Endodermal cell (in vitro differentiated cells): ENCODE data around the gene ASS1. TPM values are rescaled to one million over a fixed set of nuclear protein-coding genes. Genes with fewer than 3 reads are reported as not detected.

Source experiments
- DNase-seq: peaks from one replicate; pipeline ENCODE4 v3.0.0-alpha.2; 2017
- H3K27ac ChIP-seq: 2 replicates; pipeline ENCODE4 v1.5.1; 2013; ENCODE audit warnings: mild to moderate bottlenecking, low read depth, low read length, moderate library complexity
- H3K27me3 ChIP-seq: 2 replicates; pipeline ENCODE4 v1.6.1; 2013; ENCODE audit warnings: mild to moderate bottlenecking, low read length, moderate library complexity; ENCODE audit not compliant: insufficient read depth, control insufficient read depth, poor library complexity, severe bottlenecking
- H3K36me3 ChIP-seq: 2 replicates; pipeline ENCODE4 v1.7.0; 2013; ENCODE audit warnings: mild to moderate bottlenecking, low read length, moderate library complexity; ENCODE audit not compliant: control insufficient read depth, insufficient read depth
- H3K4me1 ChIP-seq: one replicate; pipeline ENCODE4 v1.7.0; 2013; ENCODE audit warnings: low read length; ENCODE audit not compliant: control insufficient read depth, insufficient read depth
- H3K4me3 ChIP-seq: 2 replicates; pipeline ENCODE4 v1.5.1; 2013; ENCODE audit warnings: mild to moderate bottlenecking, low read length, moderate library complexity
- H3K9ac ChIP-seq: 2 replicates; pipeline ENCODE4 v1.6.1; 2013; ENCODE audit warnings: mild to moderate bottlenecking, low read length, moderate library complexity; ENCODE audit not compliant: poor library complexity, severe bottlenecking; ENCODE audit errors: extremely low read depth
- H3K9me3 ChIP-seq: 2 replicates; pipeline ENCODE4 v1.6.1; 2013; ENCODE audit warnings: mild to moderate bottlenecking, low read length, moderate library complexity; ENCODE audit not compliant: control insufficient read depth
- H3K27ac Mint-ChIP-seq: 2 replicates; pipeline ENCODE4 v1.8.0; 2020; ENCODE audit warnings: mixed read lengths
- H3K27me3 Mint-ChIP-seq: 2 replicates; pipeline ENCODE4 v1.8.0; 2021; ENCODE audit warnings: mild to moderate bottlenecking, mixed read lengths; ENCODE audit not compliant: insufficient read depth
- H3K36me3 Mint-ChIP-seq: 2 replicates; pipeline ENCODE4 v1.8.0; 2020; ENCODE audit warnings: low read depth, mixed read lengths
- H3K4me1 Mint-ChIP-seq: 2 replicates; pipeline ENCODE4 v1.8.0; 2020; ENCODE audit warnings: mixed read lengths
- H3K4me3 Mint-ChIP-seq: 2 replicates; pipeline ENCODE4 v1.8.0; 2020; ENCODE audit warnings: mild to moderate bottlenecking, moderate library complexity, mixed read lengths
- H3K9me3 Mint-ChIP-seq: 2 replicates; pipeline ENCODE4 v1.8.0; 2020; ENCODE audit warnings: mild to moderate bottlenecking, mixed read lengths
- WGBS, 2 experiments: methylation state at CpG; one replicate each; pipeline versions ENCODE4 v1.1.5 to v1.1.7; 2013; ENCODE audit warnings: missing lambda C conversion rate in 2 of 2, mixed read lengths in 1 of 2; ENCODE audit not compliant: insufficient coverage in 1 of 2, insufficient read length in 1 of 2; 5-methylcytosine and 5-hydroxymethylcytosine counted together
- total RNA-seq, 2 donors: library from RNA; stranded (reverse); fragmentation: NEBNext Ultra II Directional in 1 of 2; extraction: Animal tissue kit (Norgen Biotek cat#: 25700) in 1 of 2; gene quantifications; 2 replicates in 1 of 2; 3 replicates in 1 of 2; pipeline ENCODE4 v1.2.1, GENCODE V29; 2021
- TF ChIP-seq, protein P1 (sequence below): fragments of 200-600 bp; sonication (generic); conservative IDR thresholded peaks from 2 replicates; pipeline ENCODE4 v1.5.0; 2021; ENCODE audit warnings: antibody characterized with exemption, mild to moderate bottlenecking

The ASS1 gene
- total RNA-seq, 2 donors from 2014 or later = 30.9 to 57.2 TPM

DNA sequence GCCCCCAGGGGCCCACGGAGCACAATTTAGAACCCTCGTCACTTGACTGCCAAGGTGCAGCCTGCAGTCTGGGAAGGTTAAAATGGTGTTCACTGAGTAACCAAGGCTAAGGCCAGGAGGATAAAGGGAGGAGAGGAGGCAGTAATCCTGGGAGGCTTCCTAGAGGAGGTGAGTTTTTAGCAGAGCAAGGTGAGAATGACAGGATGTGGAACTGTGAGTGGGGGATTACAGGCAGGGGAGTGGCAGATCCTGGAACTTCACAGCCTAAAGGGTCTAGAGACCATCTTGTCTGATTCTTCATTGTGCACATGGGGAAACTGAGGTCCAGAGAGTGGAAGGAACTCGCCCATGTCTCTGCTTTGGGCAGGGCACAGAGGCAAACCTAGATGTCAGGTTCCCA, 42.5 kb upstream of the ASS1 start:
- H3K9me3 Mint-ChIP-seq = no peaks in the 10 kb centered on the region
- no peaks in the 10 kb centered on the region for H3K36me3 Mint-ChIP-seq
- no peak overlapping the region for H3K27ac ChIP-seq
- DNase-seq = no peak
- H3K9ac ChIP-seq = no peak overlapping the region
- no peak overlapping the region for H3K4me3 ChIP-seq
- TF ChIP-seq, protein P1, sequence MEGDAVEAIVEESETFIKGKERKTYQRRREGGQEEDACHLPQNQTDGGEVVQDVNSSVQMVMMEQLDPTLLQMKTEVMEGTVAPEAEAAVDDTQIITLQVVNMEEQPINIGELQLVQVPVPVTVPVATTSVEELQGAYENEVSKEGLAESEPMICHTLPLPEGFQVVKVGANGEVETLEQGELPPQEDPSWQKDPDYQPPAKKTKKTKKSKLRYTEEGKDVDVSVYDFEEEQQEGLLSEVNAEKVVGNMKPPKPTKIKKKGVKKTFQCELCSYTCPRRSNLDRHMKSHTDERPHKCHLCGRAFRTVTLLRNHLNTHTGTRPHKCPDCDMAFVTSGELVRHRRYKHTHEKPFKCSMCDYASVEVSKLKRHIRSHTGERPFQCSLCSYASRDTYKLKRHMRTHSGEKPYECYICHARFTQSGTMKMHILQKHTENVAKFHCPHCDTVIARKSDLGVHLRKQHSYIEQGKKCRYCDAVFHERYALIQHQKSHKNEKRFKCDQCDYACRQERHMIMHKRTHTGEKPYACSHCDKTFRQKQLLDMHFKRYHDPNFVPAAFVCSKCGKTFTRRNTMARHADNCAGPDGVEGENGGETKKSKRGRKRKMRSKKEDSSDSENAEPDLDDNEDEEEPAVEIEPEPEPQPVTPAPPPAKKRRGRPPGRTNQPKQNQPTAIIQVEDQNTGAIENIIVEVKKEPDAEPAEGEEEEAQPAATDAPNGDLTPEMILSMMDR = no peak
- H3K4me1 ChIP-seq = no peaks in the 10 kb centered on the region
- H3K36me3 ChIP-seq = no peaks in the 10 kb centered on the region
- no peaks in the 10 kb centered on the region for H3K4me1 Mint-ChIP-seq
- no peaks in the 10 kb centered on the region for H3K9me3 ChIP-seq
- H3K27ac Mint-ChIP-seq = no peak overlapping the region
- H3K27me3 Mint-ChIP-seq = no peaks in the 10 kb centered on the region
- 94 to 100% methylated on average over 1 to 3 of the region's 3 CpGs for WGBS, 2 experiments
- no peak overlapping the region for H3K4me3 Mint-ChIP-seq
- H3K27me3 ChIP-seq = no peaks in the 10 kb centered on the region

DNA sequence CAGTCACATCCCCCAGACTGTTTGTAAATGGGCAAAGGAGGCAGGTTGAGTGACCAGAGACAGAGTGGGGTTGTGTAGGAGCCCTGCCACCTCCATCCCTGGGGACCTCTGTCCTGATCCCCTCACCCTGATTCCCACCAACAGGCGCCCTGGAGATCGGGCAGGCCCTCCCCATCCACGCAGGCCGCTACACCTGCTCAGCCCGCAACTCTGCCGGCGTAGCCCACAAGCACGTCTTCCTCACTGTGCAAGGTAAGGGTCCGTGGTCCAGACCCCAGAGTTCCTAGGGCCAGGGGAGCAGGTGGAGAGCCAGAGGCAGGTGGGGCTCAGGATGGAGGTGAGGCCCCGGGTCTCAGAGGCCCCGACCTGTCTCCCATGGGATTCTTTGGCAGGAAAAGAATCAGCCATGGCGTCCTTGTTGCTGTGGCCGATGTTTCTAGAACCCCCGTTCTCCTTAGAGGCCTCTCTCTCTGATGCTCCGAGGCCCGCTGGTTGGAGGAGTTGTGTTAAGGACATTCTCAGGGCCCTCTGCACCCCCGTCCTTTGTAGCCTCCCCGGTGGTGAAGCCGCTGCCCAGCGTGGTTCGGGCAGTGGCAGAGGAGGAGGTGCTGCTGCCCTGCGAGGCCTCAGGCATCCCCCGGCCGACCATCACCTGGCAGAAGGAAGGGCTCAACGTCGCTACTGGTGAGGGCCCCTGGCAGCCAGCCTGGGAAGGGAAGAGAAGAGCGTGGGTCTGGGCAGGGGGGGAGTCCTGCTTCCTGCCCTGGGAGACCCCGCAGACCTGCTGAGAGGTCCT, 41.9 kb upstream of the ASS1 start:
- DNase-seq = no peak
- Mint-ChIP-seq H3K4me3 (no peak overlapping the region), H3K36me3 (no peaks in the 10 kb centered on the region), H3K9me3 (no peaks in the 10 kb centered on the region), H3K27ac (no peak overlapping the region), H3K27me3 (no peaks in the 10 kb centered on the region), H3K4me1 (no peaks in the 10 kb centered on the region)
- Histone ChIP-seq H3K4me1 (no peaks in the 10 kb centered on the region), H3K9ac (no peak overlapping the region), H3K27me3 (no peaks in the 10 kb centered on the region), H3K36me3 (no peaks in the 10 kb centered on the region), H3K9me3 (no peaks in the 10 kb centered on the region), H3K4me3 (no peak overlapping the region), H3K27ac (no peak overlapping the region)
- TF ChIP-seq, protein P1 = no peak
- 90 to 91% methylated on average over 17 to 28 of the region's 28 CpGs for WGBS, 2 experiments

DNA sequence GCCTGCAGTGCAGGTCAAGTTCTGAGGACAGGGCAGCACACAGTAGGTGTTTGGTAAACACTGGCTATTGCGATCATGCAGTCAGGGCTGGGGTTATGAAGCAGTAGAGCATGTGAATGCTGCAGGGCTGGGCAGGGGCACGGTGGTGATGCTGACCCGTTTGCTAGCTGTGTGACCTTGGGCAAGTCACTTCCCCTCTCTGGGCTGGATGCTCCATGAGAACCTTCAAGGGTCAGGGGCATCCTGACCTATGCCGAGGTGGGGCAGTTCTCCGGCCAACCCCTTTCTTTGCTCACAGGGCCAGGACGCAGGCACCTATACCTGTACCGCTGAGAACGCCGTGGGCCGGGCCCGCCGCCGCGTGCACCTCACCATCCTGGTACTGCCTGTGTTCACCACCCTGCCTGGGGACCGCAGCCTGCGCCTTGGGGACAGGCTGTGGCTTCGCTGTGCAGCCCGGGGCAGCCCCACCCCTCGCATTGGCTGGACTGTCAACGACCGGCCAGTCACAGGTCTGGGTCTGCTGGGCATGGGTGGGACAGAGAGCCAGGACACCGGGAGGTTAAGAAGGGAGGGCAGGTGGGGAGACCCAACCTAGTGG, 39.0 kb upstream of the ASS1 start:
- no peak overlapping the region for H3K27ac ChIP-seq
- no peaks in the 10 kb centered on the region for H3K36me3 ChIP-seq
- WGBS, 2 experiments = 93 to 98% methylated on average over 19 to 22 of the region's 22 CpGs
- Mint-ChIP-seq H3K27ac (no peak overlapping the region), H3K4me3 (no peak overlapping the region), H3K9me3 (no peaks in the 10 kb centered on the region), H3K27me3 (no peaks in the 10 kb centered on the region), H3K4me1 (no peaks in the 10 kb centered on the region), H3K36me3 (no peaks in the 10 kb centered on the region)
- DNase-seq = no peak
- TF ChIP-seq, protein P1 = no peak
- H3K4me3 ChIP-seq = no peak overlapping the region
- no peak overlapping the region for H3K9ac ChIP-seq
- no peaks in the 10 kb centered on the region for H3K4me1 ChIP-seq
- H3K9me3 ChIP-seq = no peaks in the 10 kb centered on the region
- no peaks in the 10 kb centered on the region for H3K27me3 ChIP-seq
